T follicular helper cell (primary cell): ENCODE measurements around the gene CENPP.

Source experiments
- DNase-seq: peaks from one replicate; pipeline ENCODE4 v3.0.0-alpha.2; 2020; ENCODE audit warnings: low read depth

CENPP gene

GRCh38 chr9:92480986-92481633, 155.4 kb downstream of the CENPP start:
- DNase-seq: no peak

- no peak for DNase-seq
These were observed 156.6 kb downstream of the CENPP start, which contains the start of gene ASPN for GRCh38 chr9:92482329-92482728. Gene ASPN (minus strand): TSS chr9:92482506.

GRCh38 chr9:92482805-92483204, 157.1 kb downstream of the CENPP start:
- no peak for DNase-seq

GRCh38 chr9:92483627-92484545, 158.1 kb downstream of the CENPP start:
- no peak for DNase-seq

- no peak for DNase-seq
These were observed 158.8 kb downstream of the CENPP start for GRCh38 chr9:92484563-92484962.

GRCh38 chr9:92486371-92486770, 160.6 kb downstream of the CENPP start:
- no peak for DNase-seq

GRCh38 chr9:92488681-92489550, 163.2 kb downstream of the CENPP start:
- no peak for DNase-seq

- DNase-seq: no peak
These were observed 167.1 kb downstream of the CENPP start for GRCh38 chr9:92492781-92493401.

- DNase-seq: no peak
These were observed 168.1 kb downstream of the CENPP start for GRCh38 chr9:92493749-92494387.

GRCh38 chr9:92494856-92495255, 169.1 kb downstream of the CENPP start:
- DNase-seq: no peak

GRCh38 chr9:92496396-92497176, 170.8 kb downstream of the CENPP start:
- DNase-seq: no peak

- DNase-seq: no peak
These were observed 173.9 kb downstream of the CENPP start for GRCh38 chr9:92499701-92500100.

- DNase-seq: no peak
These were observed 175.0 kb downstream of the CENPP start for GRCh38 chr9:92500725-92501124.

GRCh38 chr9:92501671-92502393, 176.1 kb downstream of the CENPP start:
- no peak for DNase-seq

- DNase-seq: no peak
These were observed 177.4 kb downstream of the CENPP start for GRCh38 chr9:92503156-92503555.

- no peak for DNase-seq
These were observed 179.1 kb downstream of the CENPP start for GRCh38 chr9:92504881-92505280.

- DNase-seq: no peak
These were observed 180.6 kb downstream of the CENPP start for GRCh38 chr9:92506184-92506857.

- DNase-seq: no peak
These were observed 181.3 kb downstream of the CENPP start for GRCh38 chr9:92507005-92507404.

GRCh38 chr9:92507496-92507895, 181.7 kb downstream of the CENPP start:
- DNase-seq: no peak
